Hepatocyte (in vitro differentiated cells): Measurements from ENCODE around the gene VGLL4. TPM values are rescaled to one million over a fixed set of nuclear protein-coding genes. Genes with fewer than 3 reads are reported as not detected.

ENCODE experiments used
- DNase-seq: peaks from one replicate; pipeline ENCODE4 v3.0.0-alpha.2; 2016; ENCODE audit warnings: low spot score
- H2AFZ ChIP-seq: fragments of 200-600 bp; sonication (generic); 2 replicates; pipeline ENCODE4 v1.6.0; 2016; ENCODE audit warnings: antibody characterized with exemption, mild to moderate bottlenecking
- H3K27ac ChIP-seq: fragments of 200-600 bp; sonication (generic); 2 replicates; pipeline ENCODE4 v1.5.1; 2016; ENCODE audit warnings: mild to moderate bottlenecking
- H3K27me3 ChIP-seq: fragments of 200-600 bp; sonication (generic); 2 replicates; pipeline ENCODE4 v1.6.1; 2016
- H3K36me3 ChIP-seq: fragments of 200-600 bp; sonication (generic); replicated peaks from 2 replicates; pipeline ENCODE4 v1.5.1; 2016; ENCODE audit warnings: low read depth; ENCODE audit not compliant: insufficient read depth
- H3K4me1 ChIP-seq: fragments of 200-600 bp; sonication (generic); 2 replicates; pipeline ENCODE4 v1.5.1; 2016; ENCODE audit warnings: mild to moderate bottlenecking, moderate library complexity; ENCODE audit not compliant: insufficient read depth
- H3K4me2 ChIP-seq: fragments of 200-600 bp; sonication (generic); 2 replicates; pipeline ENCODE4 v1.6.0; 2016
- H3K4me3 ChIP-seq: fragments of 200-600 bp; sonication (generic); 2 replicates; pipeline ENCODE4 v1.5.1; 2016; ENCODE audit warnings: mild to moderate bottlenecking
- H3K79me2 ChIP-seq: fragments of 200-600 bp; sonication (generic); 2 replicates; pipeline ENCODE4 v1.6.0; 2017; ENCODE audit warnings: mild to moderate bottlenecking
- H3K9me2 ChIP-seq: fragments of 200-600 bp; sonication (generic); replicated peaks from 2 replicates; pipeline ENCODE4 v1.6.0; 2017; ENCODE audit warnings: mild to moderate bottlenecking; ENCODE audit not compliant: insufficient read depth
- H3K9me3 ChIP-seq: fragments of 200-600 bp; sonication (generic); 2 replicates; pipeline ENCODE4 v1.5.1; 2016; ENCODE audit warnings: low read depth, mild to moderate bottlenecking
- H4K20me1 ChIP-seq: fragments of 200-600 bp; sonication (generic); 2 replicates; pipeline ENCODE4 v1.6.0; 2016; ENCODE audit warnings: mild to moderate bottlenecking; ENCODE audit not compliant: insufficient read depth, poor library complexity, severe bottlenecking
- EZH2 ChIP-seq: fragments of 200-600 bp; sonication (generic); IDR thresholded peaks from 2 replicates; pipeline ENCODE4 v1.6.1; 2016; ENCODE audit warnings: antibody characterized with exemption, mild to moderate bottlenecking, borderline replicate concordance
- EZH2phosphoT487 ChIP-seq: fragments of 200-600 bp; sonication (generic); IDR thresholded peaks from one replicate; pipeline ENCODE4 v1.6.1; 2018; ENCODE audit warnings: antibody characterized with exemption, mild to moderate bottlenecking, low read depth, moderate library complexity; ENCODE audit not compliant: unreplicated experiment, severe bottlenecking
- WGBS: methylation state at CpG from one replicate; pipeline ENCODE4 v1.1.6; 2016; ENCODE audit warnings: low lambda C conversion rate; ENCODE audit errors: missing lambda C conversion rate; 5-methylcytosine and 5-hydroxymethylcytosine counted together
- polyA plus RNA-seq: library from polyadenylated mRNA; unstranded; fragments of >200 nt; fragmentation: Nextera tagmentation; extraction: Ambion mirVana; gene quantifications from 2 replicates; pipeline ENCODE4 v1.2.1, GENCODE V29; 2016
- total RNA-seq: library from RNA; depleted of rRNA; stranded (reverse); fragments of >200 nt; gene quantifications from 2 replicates; pipeline ENCODE4 v1.2.3, GENCODE V29; 2014
- TF ChIP-seq, protein P1 (sequence below): fragments of 200-600 bp; sonication (generic); IDR thresholded peaks from 2 replicates; pipeline ENCODE4 v1.5.1; 2016; ENCODE audit warnings: antibody characterized with exemption, mild to moderate bottlenecking; ENCODE audit not compliant: poor library complexity

VGLL4 gene
- total and polyA plus RNA-seq, 2 experiments from 2014 or later, result 57.9 to 109 TPM

DNA sequence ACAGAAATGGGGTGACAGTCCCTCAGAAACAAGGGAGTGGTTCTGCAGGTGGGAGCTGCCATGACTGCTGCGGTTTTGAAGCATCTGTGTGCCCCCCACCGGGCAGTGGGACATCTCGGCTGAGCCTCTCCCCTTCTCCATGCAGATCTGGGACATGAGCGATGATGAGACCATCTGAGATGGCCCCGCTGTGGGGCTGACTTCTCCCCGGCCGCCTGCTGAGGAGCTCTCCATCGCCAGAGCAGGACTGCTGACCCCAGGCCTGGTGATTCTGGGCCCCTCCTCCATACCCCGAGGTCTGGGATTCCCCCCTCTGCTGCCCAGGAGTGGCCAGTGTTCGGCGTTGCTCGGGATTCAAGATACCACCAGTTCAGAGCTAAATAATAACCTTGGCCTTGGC is 89.0 kb downstream of the VGLL4 start:
- Histone ChIP-seq H3K4me3 (no peak overlapping the region), H3K4me2 (no peak overlapping the region), H2AFZ (no peak overlapping the region), H3K27me3 (no peaks in the 10 kb centered on the region), H3K27ac (no peak overlapping the region), H3K4me1 (peaks cover 12% of the 10 kb centered on the region), H3K36me3 (no peaks in the 10 kb centered on the region), H4K20me1 (peaks cover 11% of the 10 kb centered on the region), H3K9me3 (no peaks in the 10 kb centered on the region), H3K79me2 (peaks cover 22% of the 10 kb centered on the region), H3K9me2 (no peaks in the 10 kb centered on the region)
- DNase-seq, result no peak
- TF ChIP-seq EZH2phosphoT487, result no peak
- TF ChIP-seq, protein P1, sequence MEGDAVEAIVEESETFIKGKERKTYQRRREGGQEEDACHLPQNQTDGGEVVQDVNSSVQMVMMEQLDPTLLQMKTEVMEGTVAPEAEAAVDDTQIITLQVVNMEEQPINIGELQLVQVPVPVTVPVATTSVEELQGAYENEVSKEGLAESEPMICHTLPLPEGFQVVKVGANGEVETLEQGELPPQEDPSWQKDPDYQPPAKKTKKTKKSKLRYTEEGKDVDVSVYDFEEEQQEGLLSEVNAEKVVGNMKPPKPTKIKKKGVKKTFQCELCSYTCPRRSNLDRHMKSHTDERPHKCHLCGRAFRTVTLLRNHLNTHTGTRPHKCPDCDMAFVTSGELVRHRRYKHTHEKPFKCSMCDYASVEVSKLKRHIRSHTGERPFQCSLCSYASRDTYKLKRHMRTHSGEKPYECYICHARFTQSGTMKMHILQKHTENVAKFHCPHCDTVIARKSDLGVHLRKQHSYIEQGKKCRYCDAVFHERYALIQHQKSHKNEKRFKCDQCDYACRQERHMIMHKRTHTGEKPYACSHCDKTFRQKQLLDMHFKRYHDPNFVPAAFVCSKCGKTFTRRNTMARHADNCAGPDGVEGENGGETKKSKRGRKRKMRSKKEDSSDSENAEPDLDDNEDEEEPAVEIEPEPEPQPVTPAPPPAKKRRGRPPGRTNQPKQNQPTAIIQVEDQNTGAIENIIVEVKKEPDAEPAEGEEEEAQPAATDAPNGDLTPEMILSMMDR, result no peak
- no peak for TF ChIP-seq EZH2
- WGBS, result over 99% methylated on average over 12 of the region's 12 CpGs

DNA sequence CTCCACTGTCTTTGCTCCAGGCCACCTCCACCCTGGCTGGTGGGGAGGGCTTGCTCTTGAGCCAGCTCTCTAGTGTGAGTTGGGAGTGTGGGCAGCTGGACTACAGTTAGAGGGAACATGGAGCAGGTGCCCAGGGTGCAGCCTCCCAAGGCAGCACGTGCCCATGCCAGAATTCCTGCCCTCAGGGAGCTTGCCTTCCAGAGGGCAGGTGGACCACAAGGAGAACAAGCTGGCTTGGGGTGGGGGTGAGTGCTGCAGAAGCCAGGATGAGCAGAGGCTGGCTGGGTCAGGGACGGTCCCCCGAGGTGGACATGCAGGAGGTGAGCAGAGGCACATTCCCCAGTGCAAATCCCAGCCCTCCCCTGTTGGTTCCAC is 89.5 kb downstream of the VGLL4 start:
- no peak overlapping the region for H3K4me2 ChIP-seq
- TF ChIP-seq EZH2phosphoT487 (no peak), EZH2 (no peak)
- TF ChIP-seq, protein P1, result no peak
- peaks cover 11% of the 10 kb centered on the region for H4K20me1 ChIP-seq
- no peaks in the 10 kb centered on the region for H3K36me3 ChIP-seq
- H3K79me2 ChIP-seq, result peaks cover 19% of the 10 kb centered on the region
- peaks cover 12% of the 10 kb centered on the region for H3K4me1 ChIP-seq
- H2AFZ ChIP-seq, result no peak overlapping the region
- DNase-seq, result no peak
- no peaks in the 10 kb centered on the region for H3K27me3 ChIP-seq
- WGBS, result 87% methylated on average over 3 of the region's 3 CpGs
- no peaks in the 10 kb centered on the region for H3K9me2 ChIP-seq
- H3K27ac ChIP-seq, result no peak overlapping the region
- no peaks in the 10 kb centered on the region for H3K9me3 ChIP-seq
- H3K4me3 ChIP-seq, result no peak overlapping the region

DNA sequence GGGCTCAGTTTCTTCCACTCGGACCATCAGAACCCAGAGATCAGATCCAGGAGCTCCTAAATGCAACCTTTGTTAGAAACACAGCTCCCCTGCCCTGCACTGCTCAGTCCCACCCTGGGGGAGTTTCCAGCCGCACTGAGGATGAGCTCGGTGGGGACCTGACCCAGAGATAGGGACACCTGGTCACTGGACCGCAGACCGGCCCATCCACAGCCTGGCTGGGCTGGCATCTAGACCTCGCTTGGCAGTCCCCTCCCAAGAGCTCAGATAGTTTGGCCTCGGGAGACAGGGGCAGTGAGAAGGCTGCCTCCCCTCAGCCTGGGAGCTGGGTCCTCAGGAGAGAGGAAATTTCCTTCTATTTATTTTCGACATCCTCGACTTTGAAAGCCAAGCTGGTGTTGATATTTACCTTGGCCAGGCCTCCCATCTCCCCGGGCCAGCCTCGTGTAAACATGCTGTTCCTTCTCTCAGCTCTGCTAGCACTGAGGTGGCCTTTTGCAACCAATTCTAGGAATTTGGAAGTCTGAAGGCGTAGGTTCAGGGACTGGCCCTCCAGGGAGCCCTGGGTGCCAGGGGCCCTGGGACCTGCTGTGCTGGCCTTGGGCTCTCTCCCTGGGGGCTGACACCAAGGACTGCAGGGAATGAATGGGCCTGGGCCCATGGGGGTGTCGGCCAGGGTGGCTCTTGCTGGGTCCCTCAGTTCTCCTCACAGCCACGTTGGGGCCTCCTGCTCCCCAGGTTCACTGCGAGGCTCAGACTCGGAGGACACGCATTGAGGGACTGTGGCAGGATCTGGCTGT is 90.1 kb downstream of the VGLL4 start:
- no peaks in the 10 kb centered on the region for H3K36me3 ChIP-seq
- H3K4me2 ChIP-seq, result no peak overlapping the region
- H3K4me3 ChIP-seq, result no peak overlapping the region
- no peak overlapping the region for H2AFZ ChIP-seq
- H3K27me3 ChIP-seq, result no peaks in the 10 kb centered on the region
- DNase-seq, result no peak
- peaks cover 11% of the 10 kb centered on the region for H4K20me1 ChIP-seq
- peaks cover 12% of the 10 kb centered on the region for H3K4me1 ChIP-seq
- 71% methylated on average over 17 of the region's 17 CpGs for WGBS
- peaks cover 17% of the 10 kb centered on the region for H3K79me2 ChIP-seq
- H3K27ac ChIP-seq, result no peak overlapping the region
- TF ChIP-seq EZH2phosphoT487, result no peak
- no peak for TF ChIP-seq EZH2
- TF ChIP-seq, protein P1, result no peak
- H3K9me3 ChIP-seq, result no peaks in the 10 kb centered on the region
- H3K9me2 ChIP-seq, result no peaks in the 10 kb centered on the region
